NB4 (cell line): ENCODE results near the gene KIRREL3.

ENCODE experiments used
- DNase-seq: peaks from one replicate; pipeline ENCODE4 v3.0.0; 2010; ENCODE audit warnings: low read depth
- H3K4me3 ChIP-seq: one replicate; pipeline ENCODE4 v1.5.1; 2011; ENCODE audit warnings: mild to moderate bottlenecking, low read depth, low read length, moderate library complexity
- MAX ChIP-seq: IDR thresholded peaks from 2 replicates; pipeline ENCODE4 v1.6.1; 2011; ENCODE audit warnings: low read depth, low read length
- MYC ChIP-seq: IDR thresholded peaks from 2 replicates; pipeline ENCODE4 v1.6.1; 2011; ENCODE audit warnings: low read depth, low read length
- POLR2A ChIP-seq: IDR thresholded peaks from 2 replicates; pipeline ENCODE4 v1.6.1; 2011; ENCODE audit warnings: mild to moderate bottlenecking; ENCODE audit not compliant: insufficient read length; ENCODE audit errors: extremely low read depth
- TF ChIP-seq, protein P1 (sequence below): IDR thresholded peaks from one replicate; pipeline ENCODE4 v1.5.1; 2012; ENCODE audit warnings: low read depth, low read length

KIRREL3 gene

GRCh38 chr11:126823274-126823673, 177.3 kb downstream of the KIRREL3 start:
- DNase-seq: no peak
- no peak overlapping the region for H3K4me3 ChIP-seq
- TF ChIP-seq, protein P1, sequence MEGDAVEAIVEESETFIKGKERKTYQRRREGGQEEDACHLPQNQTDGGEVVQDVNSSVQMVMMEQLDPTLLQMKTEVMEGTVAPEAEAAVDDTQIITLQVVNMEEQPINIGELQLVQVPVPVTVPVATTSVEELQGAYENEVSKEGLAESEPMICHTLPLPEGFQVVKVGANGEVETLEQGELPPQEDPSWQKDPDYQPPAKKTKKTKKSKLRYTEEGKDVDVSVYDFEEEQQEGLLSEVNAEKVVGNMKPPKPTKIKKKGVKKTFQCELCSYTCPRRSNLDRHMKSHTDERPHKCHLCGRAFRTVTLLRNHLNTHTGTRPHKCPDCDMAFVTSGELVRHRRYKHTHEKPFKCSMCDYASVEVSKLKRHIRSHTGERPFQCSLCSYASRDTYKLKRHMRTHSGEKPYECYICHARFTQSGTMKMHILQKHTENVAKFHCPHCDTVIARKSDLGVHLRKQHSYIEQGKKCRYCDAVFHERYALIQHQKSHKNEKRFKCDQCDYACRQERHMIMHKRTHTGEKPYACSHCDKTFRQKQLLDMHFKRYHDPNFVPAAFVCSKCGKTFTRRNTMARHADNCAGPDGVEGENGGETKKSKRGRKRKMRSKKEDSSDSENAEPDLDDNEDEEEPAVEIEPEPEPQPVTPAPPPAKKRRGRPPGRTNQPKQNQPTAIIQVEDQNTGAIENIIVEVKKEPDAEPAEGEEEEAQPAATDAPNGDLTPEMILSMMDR: no peak
- no peak for TF ChIP-seq MYC
- no peak for TF ChIP-seq POLR2A
- no peak for TF ChIP-seq MAX

- no peak for DNase-seq
- no peak overlapping the region for H3K4me3 ChIP-seq
- TF ChIP-seq POLR2A (no peak), MYC (no peak), MAX (no peak)
- TF ChIP-seq, protein P1: no peak
Observed at GRCh38 chr11:126821827-126822226, 178.7 kb downstream of the KIRREL3 start.

GRCh38 chr11:126819194-126819593, 181.4 kb downstream of the KIRREL3 start:
- no peak for TF ChIP-seq MAX
- TF ChIP-seq, protein P1: no peak
- TF ChIP-seq POLR2A: no peak
- TF ChIP-seq MYC: no peak
- no peak for DNase-seq
- no peak overlapping the region for H3K4me3 ChIP-seq

- TF ChIP-seq MAX (no peak), MYC (no peak), POLR2A (no peak)
- TF ChIP-seq, protein P1: no peak
- H3K4me3 ChIP-seq: no peak overlapping the region
- no peak for DNase-seq
Observed at GRCh38 chr11:126817523-126818450, 182.8 kb downstream of the KIRREL3 start.

DNA sequence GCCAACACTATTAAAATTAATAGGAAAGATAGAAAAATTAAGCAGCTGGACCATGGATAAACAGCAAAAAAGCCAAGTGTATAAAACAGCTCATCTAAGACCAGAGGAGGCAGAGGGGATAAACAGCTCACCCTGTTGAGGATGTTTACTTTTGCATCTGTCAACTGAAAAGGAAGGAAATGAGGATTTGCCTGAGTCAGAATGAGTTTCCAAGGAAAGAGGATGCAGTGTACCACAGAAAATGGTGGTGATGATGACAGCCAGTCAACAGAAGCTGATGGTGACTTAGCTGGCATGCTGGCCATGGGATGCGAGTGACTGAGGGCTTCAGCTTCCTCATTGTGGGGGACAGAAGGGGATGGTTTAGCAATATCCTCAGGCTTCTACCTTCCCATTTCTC, 183.5 kb downstream of the KIRREL3 start:
- no peak overlapping the region for H3K4me3 ChIP-seq
- DNase-seq: no peak
- TF ChIP-seq, protein P1: no peak
- TF ChIP-seq MYC (no peak), POLR2A (no peak), MAX (no peak)
